ENCODE data around the gene TCF3. TPM values are rescaled to one million over a fixed set of nuclear protein-coding genes. Genes with fewer than 3 reads are reported as not detected.

The TCF3 gene
- total and polyA plus RNA-seq, 2 donors (not counting 1 experiment from before 2014, with no cell fraction given): 39.3 to 54.7 TPM

DNA sequence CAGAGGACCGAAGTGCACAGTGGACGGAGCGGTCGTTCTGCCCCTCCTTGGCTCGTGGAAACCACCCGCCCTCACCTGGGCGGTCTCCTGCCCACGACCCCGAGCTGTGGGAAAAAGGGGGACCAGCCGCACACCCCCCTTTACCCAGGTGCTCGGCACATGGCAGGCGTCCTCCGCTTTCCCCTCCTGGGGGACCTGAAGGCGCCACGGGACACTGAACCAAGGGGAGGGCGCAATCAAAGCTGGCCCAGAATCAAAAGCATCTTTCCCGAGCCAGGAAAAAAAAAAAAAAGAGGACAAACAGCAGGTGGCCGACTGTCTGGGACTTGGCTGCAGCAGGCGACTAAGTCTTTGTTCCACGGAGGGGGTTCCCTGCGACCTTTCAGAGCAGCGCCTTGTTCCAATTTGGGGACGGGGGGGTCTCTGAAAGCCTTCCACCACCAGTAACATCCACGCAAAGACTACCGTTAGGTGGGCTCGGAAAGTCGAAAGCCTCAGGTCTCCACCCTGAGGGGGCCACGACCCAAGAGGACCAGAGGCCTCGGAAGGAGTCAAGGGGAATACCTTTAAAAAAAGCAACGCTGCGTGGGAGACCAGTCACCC lies 60.9 kb downstream of the TCF3 start:
- peaks cover 47% of the 10 kb centered on the region for H3K79me2 ChIP-seq (ENCODE audit: control insufficient read depth, insufficient read depth, low read length)
- H3K27me3 ChIP-seq (ENCODE audit: control insufficient read depth, insufficient read depth, low read length): no peaks in the 10 kb centered on the region
- no peaks in the 10 kb centered on the region for H3K36me3 ChIP-seq (ENCODE audit: control insufficient read depth, insufficient read depth, low read length)
- H4K20me1 ChIP-seq (ENCODE audit: control insufficient read depth, extremely low read depth, insufficient read depth, low read length): no peaks in the 10 kb centered on the region
- TF ChIP-seq, protein P1, sequence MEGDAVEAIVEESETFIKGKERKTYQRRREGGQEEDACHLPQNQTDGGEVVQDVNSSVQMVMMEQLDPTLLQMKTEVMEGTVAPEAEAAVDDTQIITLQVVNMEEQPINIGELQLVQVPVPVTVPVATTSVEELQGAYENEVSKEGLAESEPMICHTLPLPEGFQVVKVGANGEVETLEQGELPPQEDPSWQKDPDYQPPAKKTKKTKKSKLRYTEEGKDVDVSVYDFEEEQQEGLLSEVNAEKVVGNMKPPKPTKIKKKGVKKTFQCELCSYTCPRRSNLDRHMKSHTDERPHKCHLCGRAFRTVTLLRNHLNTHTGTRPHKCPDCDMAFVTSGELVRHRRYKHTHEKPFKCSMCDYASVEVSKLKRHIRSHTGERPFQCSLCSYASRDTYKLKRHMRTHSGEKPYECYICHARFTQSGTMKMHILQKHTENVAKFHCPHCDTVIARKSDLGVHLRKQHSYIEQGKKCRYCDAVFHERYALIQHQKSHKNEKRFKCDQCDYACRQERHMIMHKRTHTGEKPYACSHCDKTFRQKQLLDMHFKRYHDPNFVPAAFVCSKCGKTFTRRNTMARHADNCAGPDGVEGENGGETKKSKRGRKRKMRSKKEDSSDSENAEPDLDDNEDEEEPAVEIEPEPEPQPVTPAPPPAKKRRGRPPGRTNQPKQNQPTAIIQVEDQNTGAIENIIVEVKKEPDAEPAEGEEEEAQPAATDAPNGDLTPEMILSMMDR (conservative IDR thresholded peaks at IDR 0.05 in 1 of 2, IDR thresholded peaks at IDR 0.05 in 1 of 2; ENCODE audit: low read depth in 1 of 2, low read length in 2 of 2): no peak
- TF ChIP-seq EZH2 (IDR thresholded peaks at IDR 0.05; ENCODE audit: low read length, missing control alignments): no peak
- H3K9ac ChIP-seq (ENCODE audit: insufficient read depth, low read length): peak overlapping the region; percentile 92
- H3K4me1 ChIP-seq (ENCODE audit: control insufficient read depth, extremely low read depth, insufficient read depth, low read length): peaks cover 9% of the 10 kb centered on the region
- H3K4me3 ChIP-seq (replicated peaks in 1 of 4; ENCODE audit: control extremely low read depth in 1 of 4, insufficient read depth in 1 of 4, low read depth in 3 of 4, low read length in 4 of 4): peak overlapping the region; percentile 81 to 92 (median 83)
- H2AFZ ChIP-seq (ENCODE audit: low read length): no peak overlapping the region
- peak overlapping the region; percentile 84 for H3K27ac ChIP-seq (ENCODE audit: insufficient read depth, low read length)
- H3K4me2 ChIP-seq (ENCODE audit: extremely low read depth, insufficient read depth, low read length): peak overlapping the region; percentile 96
- no peaks in the 10 kb centered on the region for H3K9me3 ChIP-seq (ENCODE audit: control insufficient read depth, insufficient read depth, low read depth, low read length)
- no peak for DNase-seq (ENCODE audit: low read depth in 2 of 2)

DNA sequence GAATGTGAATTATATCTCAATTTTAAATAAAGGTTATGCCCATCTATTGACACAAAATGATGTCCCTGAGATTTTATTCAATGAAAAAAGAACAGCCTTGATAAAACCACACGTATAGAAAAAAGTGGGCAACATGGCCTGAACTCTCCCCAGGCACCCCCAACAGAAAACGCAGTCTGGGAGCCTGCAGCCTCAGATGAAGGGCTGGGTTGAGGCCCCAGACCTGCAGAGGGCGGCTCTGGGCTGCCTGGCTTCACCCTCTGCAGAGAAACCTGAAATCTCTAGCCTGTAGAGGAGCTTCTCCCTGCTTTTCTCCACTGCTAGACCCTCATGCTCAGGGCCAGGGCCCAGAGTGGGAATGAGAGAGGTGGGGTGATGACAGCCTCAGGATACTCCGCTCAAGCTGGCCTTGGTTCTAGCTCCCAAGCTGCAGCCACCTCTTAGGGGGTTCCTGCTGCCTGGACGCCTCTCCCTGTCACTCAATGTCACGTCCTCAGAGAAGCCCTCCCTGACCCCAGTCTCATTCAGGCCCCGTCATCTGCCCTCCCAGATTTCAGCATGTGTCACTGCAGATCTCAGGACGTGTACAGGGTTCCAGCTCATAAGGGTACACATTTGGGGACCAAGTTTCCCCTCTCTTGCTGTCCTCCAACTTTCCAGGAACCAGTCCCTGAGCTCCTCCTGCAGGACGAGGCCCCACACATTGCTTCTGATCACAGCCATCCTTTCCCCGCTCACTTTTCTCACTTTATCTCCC lies 61.6 kb downstream of the TCF3 start:
- no peaks in the 10 kb centered on the region for H3K27me3 ChIP-seq (ENCODE audit: control insufficient read depth, insufficient read depth, low read length)
- H3K9ac ChIP-seq (ENCODE audit: insufficient read depth, low read length): peak overlapping the region; percentile 92
- no peak for TF ChIP-seq EZH2 (IDR thresholded peaks at IDR 0.05; ENCODE audit: low read length, missing control alignments)
- TF ChIP-seq, protein P1 (conservative IDR thresholded peaks at IDR 0.05 in 1 of 2, IDR thresholded peaks at IDR 0.05 in 1 of 2; ENCODE audit: low read depth in 1 of 2, low read length in 2 of 2): peak; percentile 17 to 43
- H3K4me2 ChIP-seq (ENCODE audit: extremely low read depth, insufficient read depth, low read length): peak overlapping the region; percentile 96
- H3K4me3 ChIP-seq (replicated peaks in 1 of 4; ENCODE audit: control extremely low read depth in 1 of 4, insufficient read depth in 1 of 4, low read depth in 3 of 4, low read length in 4 of 4): peak overlapping the region; percentile 81 to 92 (median 83)
- peaks cover 9% of the 10 kb centered on the region for H3K4me1 ChIP-seq (ENCODE audit: control insufficient read depth, extremely low read depth, insufficient read depth, low read length)
- peak overlapping the region; percentile 84 for H3K27ac ChIP-seq (ENCODE audit: insufficient read depth, low read length)
- H4K20me1 ChIP-seq (ENCODE audit: control insufficient read depth, extremely low read depth, insufficient read depth, low read length): no peaks in the 10 kb centered on the region
- H3K79me2 ChIP-seq (ENCODE audit: control insufficient read depth, insufficient read depth, low read length): peaks cover 53% of the 10 kb centered on the region
- DNase-seq (ENCODE audit: low read depth in 2 of 2): peak in 1 of 2 donors; percentile 21
- H3K36me3 ChIP-seq (ENCODE audit: control insufficient read depth, insufficient read depth, low read length): peaks cover 4% of the 10 kb centered on the region
- no peaks in the 10 kb centered on the region for H3K9me3 ChIP-seq (ENCODE audit: control insufficient read depth, insufficient read depth, low read depth, low read length)
- no peak overlapping the region for H2AFZ ChIP-seq (ENCODE audit: low read length)

DNA sequence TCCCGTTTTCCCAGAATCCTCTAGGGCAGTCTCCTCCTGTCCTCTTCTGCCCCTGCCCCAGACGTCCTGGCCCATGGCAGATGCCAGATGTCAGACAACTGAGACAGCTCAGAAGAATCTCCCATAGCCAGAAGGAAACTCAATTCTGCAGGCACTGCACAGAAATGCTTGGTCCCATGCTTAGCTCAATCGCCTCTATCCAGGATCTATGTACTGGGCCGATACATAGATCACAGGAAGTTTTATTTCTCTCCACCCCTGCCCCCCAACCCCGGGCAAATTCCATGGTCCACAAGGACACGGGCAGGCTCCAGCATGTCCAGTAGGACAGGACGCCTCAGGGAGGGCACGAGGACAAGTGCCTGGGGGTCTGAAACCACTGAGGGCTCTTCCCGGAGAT lies 64.5 kb downstream of the TCF3 start:
- no peak for DNase-seq (ENCODE audit: low read depth in 2 of 2)
- peaks cover 9% of the 10 kb centered on the region for H3K4me1 ChIP-seq (ENCODE audit: control insufficient read depth, extremely low read depth, insufficient read depth, low read length)

More for the DNA sequence above, 64.5 kb downstream of the TCF3 start:
- TF ChIP-seq, protein P1 (conservative IDR thresholded peaks at IDR 0.05 in 1 of 2, IDR thresholded peaks at IDR 0.05 in 1 of 2; ENCODE audit: low read depth in 1 of 2, low read length in 2 of 2): no peak
- no peak for TF ChIP-seq EZH2 (IDR thresholded peaks at IDR 0.05; ENCODE audit: low read length, missing control alignments)
- H3K4me2 ChIP-seq (ENCODE audit: extremely low read depth, insufficient read depth, low read length): no peak overlapping the region
- H2AFZ ChIP-seq (ENCODE audit: low read length): no peak overlapping the region
- peaks cover 64% of the 10 kb centered on the region for H3K79me2 ChIP-seq (ENCODE audit: control insufficient read depth, insufficient read depth, low read length)
- H3K27me3 ChIP-seq (ENCODE audit: control insufficient read depth, insufficient read depth, low read length): no peaks in the 10 kb centered on the region
- H3K36me3 ChIP-seq (ENCODE audit: control insufficient read depth, insufficient read depth, low read length): peaks cover 15% of the 10 kb centered on the region
- H3K9ac ChIP-seq (ENCODE audit: insufficient read depth, low read length): no peak overlapping the region
- no peaks in the 10 kb centered on the region for H3K9me3 ChIP-seq (ENCODE audit: control insufficient read depth, insufficient read depth, low read depth, low read length)
- H4K20me1 ChIP-seq (ENCODE audit: control insufficient read depth, extremely low read depth, insufficient read depth, low read length): no peaks in the 10 kb centered on the region
- H3K4me3 ChIP-seq (replicated peaks in 1 of 4; ENCODE audit: control extremely low read depth in 1 of 4, insufficient read depth in 1 of 4, low read depth in 3 of 4, low read length in 4 of 4): no peak overlapping the region
- H3K27ac ChIP-seq (ENCODE audit: insufficient read depth, low read length): no peak overlapping the region
